A549 (cell line): ENCODE results near the gene DECR2. TPM values are rescaled to one million over a fixed set of nuclear protein-coding genes. Genes with fewer than 3 reads are reported as not detected.
A peak's percentile ranks its signal among the peaks of the same experiment; 100 is the strongest.

Source experiments
- ATAC-seq, 2 experiments: fragments of 200-7000 bp in 1 of 2; fragments of >200 bp in 1 of 2; cut with Nextera tagmentation in 1 of 2; cut with Tn5 transposase in 1 of 2; 3 replicates each; pipeline versions ENCODE4 v1.8.0 to v1.9.1; 2018 to 2020; ENCODE audit warnings: mild to moderate bottlenecking in 1 of 2, moderate library complexity in 1 of 2
- CTCF ChIA-PET: fragments of 300-600 bp; sonication (Branson Sonifier 250); formaldehyde crosslinking; extraction: SDS; loops from one replicate; lab custom pipeline; 2021; ENCODE audit warnings: antibody characterized with exemption, inconsistent platforms; lab: Yijun Ruan, JAX
- POLR2A ChIA-PET: fragments of 350-600 bp; formaldehyde crosslinking; extraction: SDS; loops from one replicate; lab custom pipeline; 2021; ENCODE audit warnings: antibody characterized with exemption, inconsistent platforms; lab: Yijun Ruan, JAX
- DNase-seq, 2 experiments: peaks; one replicate each; pipeline versions ENCODE4 v3.0.0 to v3.0.0-alpha.2; 2011 to 2016; ENCODE audit warnings: low read depth in 1 of 2, low spot score in 1 of 2
- FAIRE-seq: peaks from 2 replicates; lab custom pipeline; 2011; peaks lifted over from hg19 to GRCh38; lab: Jason Lieb, UNC
- H3K27ac ChIP-seq, 2 experiments: fragments of >200 bp; sonication (Bioruptor Twin); formaldehyde crosslinking; 3 replicates each; pipeline ENCODE4 v1.5.1; 2016 to 2017
- H3K4me1 ChIP-seq: fragments of >200 bp; sonication (Bioruptor Twin); formaldehyde crosslinking; 3 replicates; pipeline ENCODE4 v1.6.1; 2016
- H3K4me2 ChIP-seq: fragments of >200 bp; sonication (Bioruptor Twin); formaldehyde crosslinking; 3 replicates; pipeline ENCODE4 v1.6.1; 2016
- H3K4me3 ChIP-seq: fragments of >200 bp; sonication (Bioruptor Twin); formaldehyde crosslinking; 3 replicates; pipeline ENCODE4 v1.5.1; 2016
- H3K9me3 ChIP-seq: fragments of >200 bp; sonication (Bioruptor Twin); formaldehyde crosslinking; 3 replicates; pipeline ENCODE4 v1.6.1; 2016
- BCL3 ChIP-seq: fragments of >200 bp; sonication (Bioruptor Twin); formaldehyde crosslinking; IDR thresholded peaks from 3 replicates; pipeline ENCODE4 v1.6.1; 2016
- CBX2 ChIP-seq: fragments of 200-600 bp; sonication (generic); IDR thresholded peaks from 2 replicates; pipeline ENCODE4 v1.6.1; 2016; ENCODE audit warnings: low read depth, mild to moderate bottlenecking, borderline replicate concordance
- CBX8 ChIP-seq: fragments of 200-600 bp; sonication (generic); IDR thresholded peaks from 2 replicates; pipeline ENCODE4 v1.6.1; 2016
- EHF ChIP-seq: fragments of 250-450 bp; sonication (Bioruptor Pico); IDR thresholded peaks from 2 replicates; pipeline ENCODE4 v1.5.0; 2020; ENCODE audit warnings: mild to moderate bottlenecking
- ELK1 ChIP-seq: fragments of 150-350 bp; IDR thresholded peaks from 2 replicates; pipeline ENCODE4 v1.6.1; 2014; ENCODE audit warnings: low read depth, mild to moderate bottlenecking, low read length
- ESRRA ChIP-seq: fragments of 150-350 bp; IDR thresholded peaks from 2 replicates; pipeline ENCODE4 v1.6.1; 2014; ENCODE audit warnings: mild to moderate bottlenecking, low read length, borderline replicate concordance
- FOSL2 ChIP-seq, 2 experiments: fragments of 450-650 bp in 1 of 2; fragments of >200 bp in 1 of 2; sonication (Bioruptor Twin) in 1 of 2; formaldehyde crosslinking; IDR thresholded peaks; 2 replicates each; pipeline versions ENCODE4 v1.5.0 to v1.6.1; 2016 to 2020; ENCODE audit warnings: mild to moderate bottlenecking in 1 of 2, moderate library complexity in 1 of 2
- HOXA7 ChIP-seq: fragments of 250-450 bp; sonication (Bioruptor Pico); IDR thresholded peaks from 2 replicates; pipeline ENCODE4 v1.5.0; 2020; ENCODE audit warnings: mild to moderate bottlenecking, moderate library complexity
- HOXB13 ChIP-seq: fragments of 250-450 bp; sonication (Bioruptor Pico); IDR thresholded peaks from 2 replicates; pipeline ENCODE4 v1.5.0; 2020; ENCODE audit warnings: low read depth, mild to moderate bottlenecking, moderate library complexity
- JUNB ChIP-seq: fragments of >200 bp; sonication (Bioruptor Twin); formaldehyde crosslinking; IDR thresholded peaks from 2 replicates; pipeline ENCODE4 v1.6.1; 2016
- KDM5A ChIP-seq: fragments of 200-600 bp; sonication (generic); IDR thresholded peaks from 2 replicates; pipeline ENCODE4 v1.6.1; 2016; ENCODE audit warnings: antibody characterized with exemption, mild to moderate bottlenecking
- MAX ChIP-seq: IDR thresholded peaks from 2 replicates; pipeline ENCODE4 v1.6.1; 2012
- MAZ ChIP-seq: fragments of 150-350 bp; IDR thresholded peaks from 2 replicates; pipeline ENCODE4 v1.6.1; 2014; ENCODE audit warnings: antibody characterized with exemption, low read depth, low read length, borderline replicate concordance
- NPAS2 ChIP-seq: fragments of 250-450 bp; sonication (Bioruptor Pico); IDR thresholded peaks from 2 replicates; pipeline ENCODE4 v1.8.0; 2022; ENCODE audit warnings: mild to moderate bottlenecking, moderate library complexity, borderline replicate concordance
- PHF8 ChIP-seq: fragments of 200-600 bp; sonication (generic); IDR thresholded peaks from 2 replicates; pipeline ENCODE4 v1.6.1; 2016; ENCODE audit warnings: low read depth, mild to moderate bottlenecking, antibody characterized with exemption, moderate library complexity, borderline replicate concordance
- POLR2A ChIP-seq: IDR thresholded peaks from 2 replicates; pipeline ENCODE4 v1.6.1; 2012; ENCODE audit warnings: mild to moderate bottlenecking, low read length
- RARB ChIP-seq: fragments of 250-450 bp; sonication (Bioruptor Pico); IDR thresholded peaks from 2 replicates; pipeline ENCODE4 v1.8.0; 2021; ENCODE audit warnings: mild to moderate bottlenecking, moderate library complexity
- RFX5 ChIP-seq: fragments of 450-650 bp; IDR thresholded peaks from 2 replicates; pipeline ENCODE4 v1.7.1; 2014; ENCODE audit warnings: antibody characterized with exemption, mild to moderate bottlenecking, moderate library complexity
- TFCP2L1 ChIP-seq: fragments of 250-450 bp; sonication (Bioruptor Pico); IDR thresholded peaks from 2 replicates; pipeline ENCODE4 v1.5.0; 2021; ENCODE audit warnings: mild to moderate bottlenecking
- TP53 ChIP-seq: fragments of 250-450 bp; sonication (Bioruptor Pico); IDR thresholded peaks from 2 replicates; pipeline ENCODE4 v1.5.0; 2021; ENCODE audit warnings: mild to moderate bottlenecking, moderate library complexity
- ZFP36 ChIP-seq: fragments of 450-650 bp; IDR thresholded peaks from 2 replicates; pipeline ENCODE4 v1.6.1; 2014; ENCODE audit warnings: borderline replicate concordance; ENCODE audit not compliant: partially characterized antibody
- ZNF302 ChIP-seq: fragments of 250-450 bp; sonication (Bioruptor Pico); IDR thresholded peaks from 2 replicates; pipeline ENCODE4 v1.9.0; 2021; ENCODE audit warnings: inconsistent platforms, mild to moderate bottlenecking, moderate library complexity
- ZSCAN20 ChIP-seq: fragments of 250-450 bp; sonication (Bioruptor Pico); IDR thresholded peaks from 2 replicates; pipeline ENCODE4 v1.8.0; 2022; ENCODE audit warnings: mild to moderate bottlenecking, moderate library complexity
- WGBS: methylation state at CpG from one replicate; pipeline ENCODE4 v1.1.6; 2017; ENCODE audit errors: missing lambda C conversion rate; 5-methylcytosine and 5-hydroxymethylcytosine counted together
- polyA plus RNA-seq, 4 experiments: library from polyadenylated mRNA; depleted of rRNA in 3 of 4; stranded (reverse); fragments of >200 nt; fragmentation: RNase III in 1 of 4; extraction: RNeasy Plus Mini Kit Qiagen cat#74134 plus additional on column Dnase treatment in 1 of 4; gene quantifications; 2 replicates in 3 of 4; 3 replicates in 1 of 4; pipeline ENCODE4 v1.2.3, GENCODE V29; 2011 to 2017
- TF ChIP-seq, protein P1 (sequence below): fragments of >200 bp; sonication (Bioruptor Twin); formaldehyde crosslinking; IDR thresholded peaks from 3 replicates; pipeline ENCODE4 v1.5.1; 2016
- TF ChIP-seq, protein P2 (sequence below): fragments of 250-450 bp; sonication (Bioruptor Pico); IDR thresholded peaks from 2 replicates; pipeline ENCODE4 v1.5.0; 2020; ENCODE audit warnings: low read depth, mild to moderate bottlenecking, moderate library complexity
- TF ChIP-seq, protein P3 (sequence below): fragments of >200 bp; sonication (Bioruptor Twin); formaldehyde crosslinking; IDR thresholded peaks from 2 replicates; pipeline ENCODE4 v1.6.1; 2016

DECR2 gene
- polyA plus RNA-seq, 2 of the 4 experiments (the other 2 are of a cell fraction), result 15.5 to 34.2 TPM

DNA sequence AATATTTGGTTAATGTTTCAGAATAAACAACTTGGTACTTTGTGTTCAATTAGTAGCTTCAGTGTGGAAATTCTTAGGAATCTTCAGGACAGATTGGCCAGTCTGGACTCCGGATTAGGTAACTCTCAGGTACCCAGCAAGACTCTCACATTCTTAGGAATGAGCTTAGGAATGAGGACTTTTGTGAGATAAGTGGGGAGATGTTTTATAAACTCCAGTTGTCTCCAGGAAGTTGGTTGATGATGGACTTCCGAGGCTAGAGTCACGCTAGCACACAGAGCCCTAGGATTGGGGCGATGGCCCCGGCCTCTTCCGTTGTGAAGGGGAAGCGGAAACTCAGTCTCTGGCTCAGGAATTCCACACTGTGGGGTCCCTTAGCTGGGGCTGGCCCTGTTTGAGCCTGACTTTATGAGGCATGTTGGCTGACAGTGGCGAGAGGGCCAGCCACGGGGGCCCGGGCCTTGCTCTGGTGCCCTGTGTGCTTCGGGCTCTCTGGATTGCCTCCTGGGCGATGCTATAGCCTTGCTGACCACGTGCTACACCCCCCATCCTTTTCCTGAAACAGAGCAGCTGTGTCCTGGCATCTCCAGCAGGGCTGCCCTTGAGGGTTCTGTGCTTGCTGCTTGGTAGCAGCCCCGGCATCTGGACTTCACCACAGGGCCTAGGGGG lies 56.2 kb downstream of the DECR2 start:
- no peak overlapping the region for H3K4me3 ChIP-seq
- peak overlapping the region; percentile 44 for H3K4me2 ChIP-seq
- ChIA-PET CTCF (no interaction called here), POLR2A (no interaction called here)
- no peaks in the 10 kb centered on the region for H3K9me3 ChIP-seq
- TF ChIP-seq FOSL2 (IDR thresholded peaks at IDR 0.05) (no peak), FOSL2 (CRISPR knock-in tag; IDR thresholded peaks at IDR 0.05) (no peak), ELK1 (no peak), RARB (CRISPR knock-in tag) (no peak), CBX2 (no peak), MAX (no peak), EHF (CRISPR knock-in tag) (no peak), BCL3 (no peak), NPAS2 (no peak), PHF8 (no peak), ZSCAN20 (CRISPR knock-in tag) (no peak), HOXB13 (no peak), ZNF302 (CRISPR knock-in tag) (no peak), JUNB (no peak), TP53 (CRISPR knock-in tag) (no peak)
- TF ChIP-seq, protein P1, sequence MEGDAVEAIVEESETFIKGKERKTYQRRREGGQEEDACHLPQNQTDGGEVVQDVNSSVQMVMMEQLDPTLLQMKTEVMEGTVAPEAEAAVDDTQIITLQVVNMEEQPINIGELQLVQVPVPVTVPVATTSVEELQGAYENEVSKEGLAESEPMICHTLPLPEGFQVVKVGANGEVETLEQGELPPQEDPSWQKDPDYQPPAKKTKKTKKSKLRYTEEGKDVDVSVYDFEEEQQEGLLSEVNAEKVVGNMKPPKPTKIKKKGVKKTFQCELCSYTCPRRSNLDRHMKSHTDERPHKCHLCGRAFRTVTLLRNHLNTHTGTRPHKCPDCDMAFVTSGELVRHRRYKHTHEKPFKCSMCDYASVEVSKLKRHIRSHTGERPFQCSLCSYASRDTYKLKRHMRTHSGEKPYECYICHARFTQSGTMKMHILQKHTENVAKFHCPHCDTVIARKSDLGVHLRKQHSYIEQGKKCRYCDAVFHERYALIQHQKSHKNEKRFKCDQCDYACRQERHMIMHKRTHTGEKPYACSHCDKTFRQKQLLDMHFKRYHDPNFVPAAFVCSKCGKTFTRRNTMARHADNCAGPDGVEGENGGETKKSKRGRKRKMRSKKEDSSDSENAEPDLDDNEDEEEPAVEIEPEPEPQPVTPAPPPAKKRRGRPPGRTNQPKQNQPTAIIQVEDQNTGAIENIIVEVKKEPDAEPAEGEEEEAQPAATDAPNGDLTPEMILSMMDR, result no peak
- TF ChIP-seq, protein P2, sequence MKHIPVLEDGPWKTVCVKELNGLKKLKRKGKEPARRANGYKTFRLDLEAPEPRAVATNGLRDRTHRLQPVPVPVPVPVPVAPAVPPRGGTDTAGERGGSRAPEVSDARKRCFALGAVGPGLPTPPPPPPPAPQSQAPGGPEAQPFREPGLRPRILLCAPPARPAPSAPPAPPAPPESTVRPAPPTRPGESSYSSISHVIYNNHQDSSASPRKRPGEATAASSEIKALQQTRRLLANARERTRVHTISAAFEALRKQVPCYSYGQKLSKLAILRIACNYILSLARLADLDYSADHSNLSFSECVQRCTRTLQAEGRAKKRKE (CRISPR knock-in tag), result no peak
- DNase-seq (peak in 1 of 2 experiments; percentile 57), ATAC-seq (peak; percentile 71 to 77), FAIRE-seq (no peak)
- WGBS, result 69% methylated on average over 14 of the region's 14 CpGs
- H3K4me1 ChIP-seq, result peaks cover 28% of the 10 kb centered on the region
- H3K27ac ChIP-seq, result peak overlapping the region; percentile 60 to 73; a peak in 5 of 6 replicates

DNA sequence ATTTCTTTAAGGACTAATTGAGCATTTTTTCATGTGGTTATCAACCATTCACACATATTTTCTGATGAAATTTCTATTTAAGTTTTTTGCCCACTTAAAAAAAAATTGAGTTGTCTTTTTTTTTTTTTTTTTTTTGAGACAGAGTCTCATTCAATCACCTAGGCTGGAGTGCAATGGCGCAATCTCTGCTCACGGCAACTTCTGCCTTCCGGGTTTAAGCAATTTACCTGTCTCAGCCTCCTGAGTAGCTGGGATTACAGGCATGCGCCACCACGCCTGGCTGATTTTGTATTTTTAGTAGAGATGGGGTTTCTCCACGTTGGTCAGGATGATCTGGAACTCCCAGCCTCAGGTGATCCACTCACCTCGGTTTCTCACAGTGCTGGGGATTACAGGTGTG lies 58.1 kb downstream of the DECR2 start:
- DNase-seq, result no peak
- ATAC-seq, result no peak
- H3K4me3 ChIP-seq, result no peak overlapping the region
- FAIRE-seq, result no peak
- TF ChIP-seq TFCP2L1 (CRISPR knock-in tag), result no peak
- TF ChIP-seq ZFP36, result no peak
- no peak for TF ChIP-seq CBX8
- TF ChIP-seq MAZ, result no peak
- TF ChIP-seq, protein P3, sequence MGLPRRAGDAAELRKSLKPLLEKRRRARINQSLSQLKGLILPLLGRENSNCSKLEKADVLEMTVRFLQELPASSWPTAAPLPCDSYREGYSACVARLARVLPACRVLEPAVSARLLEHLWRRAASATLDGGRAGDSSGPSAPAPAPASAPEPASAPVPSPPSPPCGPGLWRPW, result no peak
- no peak for TF ChIP-seq HOXA7 (CRISPR knock-in tag)
- no peak for TF ChIP-seq JUNB
- no peak for TF ChIP-seq POLR2A
- no peak for TF ChIP-seq KDM5A
- TF ChIP-seq RFX5, result no peak
- no peak for TF ChIP-seq ESRRA
- TF ChIP-seq, protein P1, result no peak
- TF ChIP-seq NPAS2, result no peak
- H3K4me2 ChIP-seq, result no peak overlapping the region
- 87% methylated on average over 7 of the region's 7 CpGs for WGBS
- no peak overlapping the region; a peak in 1 of 6 replicates for H3K27ac ChIP-seq
- ChIA-PET POLR2A (no interaction called here), CTCF (no interaction called here)
- peaks cover 23% of the 10 kb centered on the region for H3K4me1 ChIP-seq
- no peaks in the 10 kb centered on the region for H3K9me3 ChIP-seq
